Peyer's patch (tissue), 4 donors: Measurements from ENCODE around the gene C3AR1. TPM values are rescaled to one million over a fixed set of nuclear protein-coding genes. Genes with fewer than 3 reads are reported as not detected.
"Not testable (repeated sequence)": the region's sequence is repeated elsewhere in the genome, so short reads cannot be mapped to it uniquely, and the experiment has no call there.

Source experiments
- DNase-seq, 3 donors: peaks; one replicate each; pipeline ENCODE4 v3.0.0-alpha.2; 2017 to 2019
- H3K27ac ChIP-seq, 4 donors: fragments of 200-600 bp; sonication (generic); one replicate each; pipeline ENCODE4 v1.5.1; 2016 to 2019
- H3K27me3 ChIP-seq, 2 donors: fragments of 200-600 bp; sonication (generic); one replicate each; pipeline ENCODE4 v1.5.1; 2019
- H3K36me3 ChIP-seq, 3 donors: fragments of 200-600 bp; sonication (generic); one replicate each; pipeline ENCODE4 v1.5.1; 2016 to 2019
- H3K4me1 ChIP-seq, 4 donors: fragments of 200-600 bp; sonication (generic); one replicate each; pipeline ENCODE4 v1.5.1; 2016 to 2019
- H3K4me3 ChIP-seq, 4 donors: fragments of 200-600 bp; sonication (generic); 1 replicate in 3 of 4; 2 replicates in 1 of 4; pipeline ENCODE4 v1.5.1; 2016 to 2019; ENCODE audit warnings: mild to moderate bottlenecking in 1 of 4
- H3K9me3 ChIP-seq, 4 donors: fragments of 200-600 bp; sonication (generic); one replicate each; pipeline ENCODE4 v1.5.1; 2016 to 2019; ENCODE audit warnings: mild to moderate bottlenecking in 1 of 4
- CTCF ChIP-seq, 6 experiments: fragments of 450-650 bp in 4 of 6; fragments of 200-600 bp in 2 of 6; sonication (generic) in 1 of 6; IDR thresholded peaks; one replicate each; pipeline ENCODE4 v1.5.1; 2017 to 2019; ENCODE audit warnings: antibody characterized with exemption in 6 of 6, mild to moderate bottlenecking in 3 of 6, moderate library complexity in 1 of 6
- POLR2A ChIP-seq, 2 donors: fragments of 450-650 bp; IDR thresholded peaks; one replicate each; pipeline ENCODE4 v1.5.1; 2017; ENCODE audit warnings: antibody characterized with exemption in 2 of 2, mild to moderate bottlenecking in 2 of 2, moderate library complexity in 2 of 2
- total RNA-seq, 4 donors: library from RNA; depleted of rRNA; stranded (reverse); fragments of >200 nt; gene quantifications; one replicate each; pipeline ENCODE4 v1.1.0, GENCODE V29; 2016

Gene C3AR1
- total RNA-seq, 4 donors from 2014 or later: 0.70 to 2.9 (median 1.5) TPM

- Histone ChIP-seq H3K36me3 (no peaks in the 10 kb centered on the region), H3K27ac (no peak overlapping the region), H3K4me1 (peaks cover 0 to 10% (median 3%) of the 10 kb centered on the region in 4 donors), H3K9me3 (no peaks in the 10 kb centered on the region), H3K4me3 (peak overlapping the region; percentile 3 to 46 (median 39)), H3K27me3 (peaks cover 0 to 6% of the 10 kb centered on the region in 2 donors)
- peak in 1 of 3 donors; percentile 31 for DNase-seq
- no peak for TF ChIP-seq CTCF (IDR thresholded peaks at IDR 0.05)
- TF ChIP-seq POLR2A (IDR thresholded peaks at IDR 0.05): no peak
Measured at GRCh38 chr12:8018666-8019581, 47.2 kb downstream of the C3AR1 start.

DNA sequence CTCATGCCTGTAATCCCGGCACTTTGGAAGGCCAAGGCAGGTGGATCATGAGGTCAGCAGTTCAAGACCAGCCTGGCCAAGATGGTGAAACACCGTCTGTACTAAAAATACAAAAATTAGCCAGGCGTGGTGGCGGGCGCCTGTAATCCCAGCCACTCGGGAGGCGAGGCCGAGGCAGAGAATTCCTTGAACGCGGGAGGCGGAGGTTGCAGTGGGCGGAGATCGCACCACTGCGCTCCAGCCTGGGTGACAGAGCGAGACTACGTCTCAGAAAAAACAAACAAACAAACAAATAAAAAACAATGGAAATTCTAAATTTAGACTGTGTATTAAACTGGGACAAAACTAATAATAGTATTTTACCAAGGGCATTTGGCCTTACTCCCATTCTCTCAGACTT lies 47.9 kb downstream of the C3AR1 start:
- not testable (repeated sequence) for H3K27me3 ChIP-seq, H3K36me3 ChIP-seq, DNase-seq, H3K27ac ChIP-seq, H3K4me1 ChIP-seq, H3K9me3 ChIP-seq
- peak overlapping the region in 2 of 4 donors; percentile 37 to 41 for H3K4me3 ChIP-seq

GRCh38 chr12:8014836-8015235 lies 51.3 kb downstream of the C3AR1 start:
- Histone ChIP-seq H3K4me1 (peaks cover 0 to 10% (median 3%) of the 10 kb centered on the region in 4 donors), H3K9me3 (no peaks in the 10 kb centered on the region), H3K4me3 (no peak overlapping the region), H3K27me3 (peaks cover 0 to 6% of the 10 kb centered on the region in 2 donors), H3K36me3 (no peaks in the 10 kb centered on the region), H3K27ac (no peak overlapping the region)
- DNase-seq: no peak
- no peak for TF ChIP-seq CTCF (IDR thresholded peaks at IDR 0.05)
- TF ChIP-seq POLR2A (IDR thresholded peaks at IDR 0.05): no peak

DNA sequence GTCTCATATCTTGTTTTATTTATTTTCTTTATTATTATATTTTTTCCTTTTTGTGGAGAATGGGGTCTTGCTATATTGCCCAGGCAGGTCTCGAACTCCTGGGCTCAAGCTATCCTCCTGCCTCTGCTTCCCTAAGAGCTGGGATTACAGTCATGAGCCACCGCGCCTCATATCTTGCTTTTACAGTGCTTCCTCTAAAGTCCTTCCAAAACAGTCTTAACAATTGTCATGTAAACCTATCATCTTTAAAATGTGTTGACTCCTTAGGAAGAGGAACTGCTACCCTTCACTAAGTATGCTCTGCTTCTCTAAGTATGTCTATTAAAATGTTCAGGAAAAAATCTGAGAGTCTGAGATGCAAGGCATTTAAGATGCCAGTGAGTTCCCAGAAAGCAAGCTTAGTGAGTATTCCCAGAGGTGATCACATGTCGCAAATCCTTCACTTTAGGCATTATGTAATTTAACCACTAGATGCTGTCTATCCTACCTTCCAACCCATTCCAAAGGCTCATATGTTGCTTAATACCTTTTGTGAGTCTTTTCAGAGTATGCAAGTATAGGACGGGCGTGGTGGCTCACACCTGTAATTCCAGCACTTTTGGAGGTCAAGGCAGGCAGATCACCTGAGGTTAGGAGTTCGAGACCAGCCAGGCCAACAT lies 53.4 kb downstream of the C3AR1 start:
- Histone ChIP-seq H3K27ac (no peak overlapping the region), H3K27me3 (peaks cover 0 to 2% of the 10 kb centered on the region in 2 donors), H3K4me1 (no peaks in the 10 kb centered on the region), H3K9me3 (no peaks in the 10 kb centered on the region), H3K36me3 (no peaks in the 10 kb centered on the region), H3K4me3 (no peak overlapping the region)
- no peak for DNase-seq
- TF ChIP-seq POLR2A (IDR thresholded peaks at IDR 0.05): no peak
- TF ChIP-seq CTCF (IDR thresholded peaks at IDR 0.05): no peak

DNA sequence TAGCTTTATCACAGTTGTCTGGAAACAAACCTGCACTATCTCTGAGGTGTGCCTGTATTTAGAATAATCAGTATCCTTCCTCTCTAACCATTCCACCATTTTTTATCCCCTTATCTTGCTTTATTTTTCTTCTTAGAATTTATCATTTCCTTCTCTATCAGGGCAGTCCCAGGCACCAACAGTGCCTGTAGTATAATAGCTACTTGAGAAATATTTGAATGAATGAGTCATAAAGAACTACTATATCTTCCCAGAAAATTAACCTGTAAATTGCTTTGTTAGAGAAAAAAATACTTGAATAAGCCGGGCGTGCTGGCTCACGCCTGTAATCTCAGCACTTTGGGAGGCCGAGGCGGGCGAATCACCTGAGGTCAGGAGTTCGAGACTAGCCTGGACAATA lies 54.8 kb downstream of the C3AR1 start:
- no peaks in the 10 kb centered on the region for H3K36me3 ChIP-seq
- no peaks in the 10 kb centered on the region for H3K9me3 ChIP-seq
- no peaks in the 10 kb centered on the region for H3K4me1 ChIP-seq
- no peak overlapping the region for H3K4me3 ChIP-seq
- no peak for TF ChIP-seq POLR2A (IDR thresholded peaks at IDR 0.05)
- TF ChIP-seq CTCF (IDR thresholded peaks at IDR 0.05): no peak
- no peak for DNase-seq
- no peak overlapping the region for H3K27ac ChIP-seq
- no peaks in the 10 kb centered on the region for H3K27me3 ChIP-seq

Other genes with a start within 250 kb of the C3AR1 start
- 1 to 10 TPM in 1 of 4 donors, under 1 TPM in 1, not detected in 2; 0.57 to 1.1 TPM for gene SLC2A14, start 193.4 kb downstream of the C3AR1 start, total RNA-seq
- 10 to 100 TPM in 2 of 4 donors, 1 to 10 TPM in 2; 1.9 to 69.3 (median 11.2) TPM for gene SLC2A3, start 130.2 kb downstream of the C3AR1 start, total RNA-seq
- gene FOXJ2, start 33.6 kb downstream of the C3AR1 start, total RNA-seq: 10 to 100 TPM in 3 of 4 donors, 1 to 10 TPM in 1; 9.6 to 16.5 (median 13.9) TPM
- gene NECAP1, start 15.9 kb upstream of the C3AR1 start, total RNA-seq: 10 to 100 TPM; 17.3 to 50.4 (median 35.9) TPM
- gene CLEC4A, start 57.3 kb upstream of the C3AR1 start, total RNA-seq: 10 to 100 TPM in 1 of 4 donors, 1 to 10 TPM in 1, not detected in 2; 8.3 to 10.1 TPM
- not detected for gene ZNF705A, start 90.7 kb upstream of the C3AR1 start, total RNA-seq
- gene FAM90A1, start 161.3 kb upstream of the C3AR1 start, total RNA-seq: 1 to 10 TPM in 1 of 4 donors, not detected in 3; 5.8 TPM